DMS53 (cell line): Measurements from ENCODE around the gene GNE.
"Not testable (repeated sequence)": the region's sequence is repeated elsewhere in the genome, so short reads cannot be mapped to it uniquely, and the experiment has no call there.

Experiments
- DNase-seq: peaks from one replicate; lab custom pipeline; 2025; lab: John Stamatoyannopoulos, UW

The GNE gene

GRCh38 chr9:36258208-36258995 is at the start of gene GNE:
GNE (minus strand) TSS chr9:36258448; CDS start chr9:36249355, 9,093 bp downstream.
- DNase-seq: peak; percentile 95

GRCh38 chr9:36306471-36307306 is 48.4 kb upstream of the GNE start:
- peak; percentile 80 for DNase-seq

- DNase-seq: not testable (repeated sequence)
These were observed 46.1 kb upstream of the GNE start for GRCh38 chr9:36304366-36304765.

- no peak for DNase-seq
These were observed 43.0 kb upstream of the GNE start for GRCh38 chr9:36301227-36301626.

GRCh38 chr9:36298566-36298965 is 40.3 kb upstream of the GNE start:
- DNase-seq: no peak

GRCh38 chr9:36297798-36298197 is 39.5 kb upstream of the GNE start:
- no peak for DNase-seq

- not testable (repeated sequence) for DNase-seq
These were observed 36.7 kb upstream of the GNE start for GRCh38 chr9:36294996-36295395.

GRCh38 chr9:36293918-36294317 is 35.7 kb upstream of the GNE start:
- DNase-seq: no peak

- DNase-seq: no peak
These were observed 34.9 kb upstream of the GNE start for GRCh38 chr9:36293171-36293570.

GRCh38 chr9:36292641-36293040 is 34.4 kb upstream of the GNE start:
- no peak for DNase-seq

- no peak for DNase-seq
These were observed 32.7 kb upstream of the GNE start for GRCh38 chr9:36290996-36291395.

GRCh38 chr9:36289836-36290435 is 31.7 kb upstream of the GNE start:
- DNase-seq: no peak

GRCh38 chr9:36288070-36288469 is 29.8 kb upstream of the GNE start:
- no peak for DNase-seq

GRCh38 chr9:36286388-36286787 is 28.1 kb upstream of the GNE start:
- no peak for DNase-seq

GRCh38 chr9:36284226-36284625 is 26.0 kb upstream of the GNE start:
- DNase-seq: no peak

GRCh38 chr9:36282275-36282674 is 24.0 kb upstream of the GNE start:
- DNase-seq: no peak

GRCh38 chr9:36280989-36281388 is 22.7 kb upstream of the GNE start:
- no peak for DNase-seq

- no peak for DNase-seq
These were observed 20.0 kb upstream of the GNE start for GRCh38 chr9:36278243-36278642.

- DNase-seq: no peak
These were observed 18.5 kb upstream of the GNE start for GRCh38 chr9:36276781-36277181.

GRCh38 chr9:36276254-36276653 is 18.0 kb upstream of the GNE start:
- DNase-seq: no peak

- no peak for DNase-seq
These were observed 16.8 kb upstream of the GNE start for GRCh38 chr9:36275060-36275459.

- peak; percentile 9 for DNase-seq
These were observed 15.1 kb upstream of the GNE start for GRCh38 chr9:36273354-36273753.

GRCh38 chr9:36268007-36268427 is 9.8 kb upstream of the GNE start:
- no peak for DNase-seq
